GM21528 (cell line): Measurements from ENCODE around the gene TTLL11.

Experiments used
- ATAC-seq: cut with Tn5 transposase; IDR thresholded peaks from one replicate; pipeline ENCODE4 v1.9.1; 2021; ENCODE audit warnings: mild to moderate bottlenecking, moderate library complexity; ENCODE audit not compliant: unreplicated experiment, low FRiP score

TTLL11 gene

DNA sequence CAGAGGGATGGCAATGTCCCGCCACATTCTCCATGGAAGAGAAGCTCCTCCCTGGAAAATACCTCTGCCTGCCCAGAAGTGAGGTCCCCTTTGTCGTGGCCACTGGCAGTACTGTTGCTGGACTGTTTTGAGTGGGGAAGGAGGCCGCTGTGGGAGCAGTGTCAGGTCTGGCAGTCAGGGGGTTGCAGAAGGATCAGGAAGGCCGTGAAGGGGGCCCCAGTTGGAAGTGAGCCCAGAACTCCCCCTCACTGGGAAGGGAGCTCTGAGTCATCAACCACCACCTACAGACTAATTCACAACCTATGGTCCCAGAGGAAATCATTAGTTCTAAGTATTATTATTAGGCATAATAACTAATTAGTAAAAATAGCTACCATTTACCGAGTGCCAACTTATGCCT is 200.4 kb downstream of the TTLL11 start:
- ATAC-seq, result no peak

DNA sequence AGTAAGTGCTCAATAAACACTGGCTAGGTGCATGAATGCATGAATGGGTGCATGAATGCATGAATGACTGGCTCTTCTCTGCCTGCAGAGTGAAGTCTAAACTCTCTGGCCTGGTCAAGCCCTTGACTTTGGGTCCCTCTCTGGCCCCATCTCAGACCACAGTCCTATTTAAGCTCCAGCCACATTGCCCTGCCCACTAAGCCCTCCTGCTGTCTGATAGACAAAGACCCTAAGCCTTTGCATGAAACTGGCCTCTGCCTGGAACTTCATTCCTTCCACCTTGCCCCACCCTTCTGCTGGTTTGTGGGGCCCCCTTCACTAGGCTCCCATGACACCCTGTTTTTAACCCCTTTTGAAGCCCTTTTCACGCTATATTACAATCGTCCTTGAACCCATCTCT is 202.4 kb downstream of the TTLL11 start:
- ATAC-seq, result no peak

DNA sequence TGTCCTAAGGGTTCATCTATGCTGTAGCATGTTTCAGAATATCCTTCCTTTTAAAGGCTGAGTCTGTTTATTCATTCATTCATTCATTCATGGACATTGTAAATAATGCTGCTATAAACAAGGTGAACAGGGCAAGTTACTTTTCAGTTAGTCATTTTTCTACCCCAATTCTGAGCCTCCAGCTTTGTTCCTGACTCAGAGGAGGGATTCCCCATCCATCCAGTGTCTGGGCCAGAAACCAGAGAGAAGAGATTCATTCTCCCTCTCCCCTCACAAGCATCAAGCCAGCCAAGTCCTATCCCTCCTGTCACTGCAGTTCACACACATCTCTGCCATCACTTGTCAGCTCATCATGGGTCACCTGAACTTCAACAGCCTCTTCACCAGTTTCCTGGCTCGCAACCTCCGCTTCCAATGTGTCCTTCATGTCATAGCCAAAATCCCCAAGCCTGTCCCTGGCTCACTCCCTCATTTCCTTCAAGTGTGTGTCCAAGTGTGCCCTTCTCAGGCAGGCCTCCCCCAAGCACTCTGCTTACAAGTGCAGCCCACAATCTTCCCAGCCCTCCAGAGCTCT is 203.0 kb downstream of the TTLL11 start:
- ATAC-seq, result no peak

DNA sequence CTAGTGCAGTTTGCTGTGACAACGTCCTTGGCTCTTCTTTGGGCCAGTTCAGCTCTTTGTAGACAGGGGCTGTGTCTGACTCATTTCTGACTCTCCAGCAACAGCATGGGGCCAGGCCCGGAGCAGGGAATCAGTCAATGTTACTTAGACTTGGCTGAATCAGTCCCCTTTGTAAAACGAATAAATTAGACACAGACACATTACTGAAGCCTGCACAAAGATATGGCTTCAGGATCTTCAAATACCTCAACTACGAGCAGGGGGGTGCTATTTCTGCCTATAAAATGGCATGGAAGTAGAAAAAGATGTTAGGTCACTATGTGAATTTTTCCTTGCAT is 204.7 kb downstream of the TTLL11 start:
- no peak for ATAC-seq

DNA sequence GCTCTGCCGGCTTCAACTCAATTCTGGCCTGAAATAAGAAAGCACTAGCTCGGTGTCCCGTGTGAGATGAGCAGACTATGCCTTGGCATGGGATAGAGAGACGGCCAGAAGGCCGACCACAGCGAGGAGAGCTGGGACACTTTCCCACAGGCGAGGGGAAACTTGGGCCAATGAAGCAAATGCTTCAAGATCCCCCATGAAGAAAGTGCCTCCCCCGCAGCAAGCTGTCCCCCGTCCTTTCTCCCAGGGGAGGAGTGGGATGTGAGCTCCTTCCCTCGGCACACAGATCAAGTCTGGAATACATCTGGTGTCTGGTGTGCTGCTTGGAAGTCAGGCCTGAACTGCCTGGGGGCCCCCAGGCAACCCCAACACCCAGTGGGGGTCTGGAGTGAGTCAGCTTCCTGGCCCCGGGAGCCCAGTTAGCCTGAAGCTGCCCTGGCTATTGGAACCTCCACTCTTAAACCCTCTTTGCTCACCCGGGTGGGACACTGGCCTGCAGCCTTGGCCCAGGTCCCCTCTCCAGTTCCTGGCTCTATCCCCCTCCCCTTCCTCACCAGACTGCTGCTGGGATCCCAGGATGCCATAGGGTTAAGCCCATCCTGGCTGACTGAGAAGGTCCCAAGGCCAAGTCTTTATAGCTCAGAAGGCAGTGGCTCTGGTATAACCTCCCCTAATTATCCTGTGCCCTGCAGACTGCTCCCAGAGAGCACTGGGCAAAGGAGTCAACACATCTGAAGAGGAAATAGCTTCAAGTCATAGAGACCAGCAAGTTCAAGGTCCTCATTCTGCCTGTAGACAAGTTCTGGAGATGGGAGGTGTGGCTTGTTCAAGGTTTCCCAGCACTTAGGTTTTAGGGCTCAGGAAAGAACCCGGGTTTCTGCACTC is 205.3 kb downstream of the TTLL11 start:
- no peak for ATAC-seq

DNA sequence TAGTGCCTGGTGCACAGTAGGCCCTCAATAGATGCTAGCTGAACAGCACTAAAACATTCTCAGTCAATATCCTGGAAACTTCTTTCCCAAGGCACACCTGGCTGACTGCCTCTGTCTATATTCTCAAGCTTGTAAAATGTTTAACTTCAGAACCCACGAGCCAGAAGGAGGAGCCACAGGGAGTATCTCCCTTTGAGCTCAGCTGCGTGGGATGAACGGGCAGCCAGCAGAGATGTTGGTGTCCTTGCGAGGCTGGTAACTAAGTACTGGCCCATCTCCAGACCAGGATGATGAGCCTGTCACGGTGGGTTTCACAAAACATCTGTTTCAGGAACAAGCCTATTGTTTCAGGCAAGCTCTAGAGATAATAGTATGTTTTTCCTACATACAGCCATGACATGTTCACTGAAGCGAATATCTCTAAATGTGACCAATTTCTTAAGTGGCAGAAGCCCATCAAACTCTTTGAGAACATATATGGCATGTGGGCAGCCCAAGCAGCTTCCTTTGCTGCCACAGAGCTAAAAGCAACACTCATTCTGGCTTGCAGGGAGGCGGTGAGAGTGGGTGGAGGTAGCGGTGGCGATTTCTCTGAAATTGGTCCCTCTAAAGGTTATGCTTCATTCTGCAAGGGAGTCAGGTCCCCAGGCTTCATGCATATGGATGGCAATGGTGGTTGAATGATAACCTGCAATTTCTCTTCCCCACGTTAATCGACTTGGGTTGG is 206.2 kb downstream of the TTLL11 start:
- ATAC-seq, result no peak

DNA sequence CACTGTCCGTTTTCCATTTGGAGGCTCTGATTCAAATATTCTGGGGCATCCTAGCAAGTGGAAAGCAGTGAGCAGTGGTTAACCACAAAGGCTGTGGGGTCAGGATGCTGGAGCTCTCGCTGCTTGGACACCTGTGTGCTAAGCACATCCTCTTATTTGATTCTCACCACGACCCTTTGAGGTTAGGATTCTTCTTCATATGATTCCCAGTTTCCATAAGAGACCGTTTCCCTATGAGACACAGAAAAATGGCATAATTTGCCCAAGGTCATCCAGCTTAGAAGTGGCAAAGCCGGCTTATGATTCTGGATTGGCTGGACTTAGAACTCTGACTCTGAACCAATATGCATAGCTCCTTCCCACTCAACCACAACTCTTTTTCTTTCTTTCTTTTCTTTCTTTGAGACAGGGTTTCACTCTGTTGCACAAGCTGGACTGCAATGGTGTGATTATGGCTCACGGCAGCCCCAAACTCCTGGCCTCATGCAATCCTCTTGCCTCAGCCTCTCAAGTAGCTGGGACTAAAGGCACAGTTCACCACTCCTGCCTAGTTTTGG is 207.7 kb downstream of the TTLL11 start:
- ATAC-seq, result no peak

DNA sequence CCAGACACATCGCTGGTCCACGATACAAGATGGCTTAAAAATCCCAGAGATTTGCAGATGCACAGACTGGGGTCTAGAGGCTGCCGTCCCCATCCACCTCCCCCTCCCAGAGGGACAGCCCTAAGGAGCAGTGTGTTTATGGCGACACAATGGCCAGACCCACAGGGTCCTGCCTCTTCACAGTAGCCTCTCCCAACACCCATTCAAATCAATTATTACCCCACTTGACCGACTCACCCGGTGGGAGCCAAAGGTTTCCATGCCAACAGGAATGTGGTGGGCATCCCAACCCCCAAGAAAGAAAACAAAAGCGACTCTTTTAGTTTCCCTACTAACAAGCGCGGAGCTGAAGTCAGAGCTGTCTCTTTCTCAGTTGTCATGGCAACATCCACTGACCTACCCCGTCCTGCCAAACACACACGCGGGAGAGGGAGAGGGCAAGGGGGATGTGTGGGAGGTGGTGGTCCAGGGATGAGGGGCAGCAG is 209.0 kb downstream of the TTLL11 start:
- no peak for ATAC-seq

DNA sequence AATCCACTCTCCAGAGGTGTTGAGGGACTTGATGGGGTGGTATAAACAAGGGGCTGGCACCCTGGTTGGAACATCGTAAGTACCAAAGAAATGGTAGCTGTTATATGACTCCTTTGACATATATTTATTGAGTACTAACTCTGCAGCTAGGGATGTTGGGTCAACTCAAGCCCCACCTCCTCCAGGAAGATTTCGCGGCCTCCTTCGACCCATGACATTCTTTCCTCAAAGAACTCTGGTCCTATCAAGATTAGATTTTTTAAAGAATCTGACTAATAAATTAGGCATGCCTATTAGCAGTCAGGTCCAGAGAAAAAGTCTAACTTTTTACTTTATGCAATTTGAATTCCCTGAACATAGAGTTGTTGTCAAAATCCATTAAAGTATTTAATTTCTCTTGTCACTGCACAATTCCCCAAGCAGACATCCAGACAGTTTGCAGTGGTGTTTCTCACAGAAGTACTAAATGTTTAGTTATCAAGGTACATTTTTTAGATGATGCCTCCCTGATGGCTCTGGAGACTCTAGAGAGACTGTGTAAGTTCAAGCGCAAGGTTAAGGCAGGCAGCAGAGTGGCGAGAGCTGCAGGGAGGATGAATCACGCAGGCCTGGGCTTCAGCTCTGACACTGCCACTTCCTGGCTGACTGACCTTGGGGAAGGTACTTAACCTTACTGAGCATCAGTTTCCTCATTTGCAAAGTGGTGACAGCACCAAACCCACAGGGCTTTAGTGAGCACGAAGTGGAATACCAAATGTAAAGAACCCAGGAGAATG is 209.6 kb downstream of the TTLL11 start:
- no peak for ATAC-seq

DNA sequence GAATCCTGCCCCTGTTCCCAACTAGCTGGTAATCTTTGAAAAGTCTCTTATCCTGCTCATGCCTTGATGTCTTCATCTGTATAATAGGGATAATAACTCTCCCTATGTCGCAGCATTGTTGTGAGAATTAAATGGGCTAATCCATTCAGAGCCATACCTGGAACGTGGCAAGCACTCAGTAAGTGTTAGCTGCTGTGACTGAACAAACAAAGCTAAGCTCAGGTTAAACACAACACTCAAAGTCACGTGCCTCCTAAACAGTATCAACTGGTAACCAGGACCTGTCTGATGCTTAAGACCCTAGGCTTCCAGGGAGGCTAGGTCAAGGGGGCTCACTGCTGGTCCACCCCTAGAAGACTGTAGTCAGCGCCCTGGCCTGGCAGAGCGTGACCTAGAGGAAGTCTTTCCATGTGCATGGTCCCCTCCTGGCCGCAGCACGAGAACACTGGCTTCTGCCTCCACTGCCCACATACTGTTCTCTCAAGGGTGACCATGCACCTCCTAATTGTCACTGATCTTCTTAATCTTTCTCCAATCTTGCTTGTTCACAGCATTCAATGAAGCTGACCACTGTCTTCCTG is 211.1 kb downstream of the TTLL11 start:
- no peak for ATAC-seq

DNA sequence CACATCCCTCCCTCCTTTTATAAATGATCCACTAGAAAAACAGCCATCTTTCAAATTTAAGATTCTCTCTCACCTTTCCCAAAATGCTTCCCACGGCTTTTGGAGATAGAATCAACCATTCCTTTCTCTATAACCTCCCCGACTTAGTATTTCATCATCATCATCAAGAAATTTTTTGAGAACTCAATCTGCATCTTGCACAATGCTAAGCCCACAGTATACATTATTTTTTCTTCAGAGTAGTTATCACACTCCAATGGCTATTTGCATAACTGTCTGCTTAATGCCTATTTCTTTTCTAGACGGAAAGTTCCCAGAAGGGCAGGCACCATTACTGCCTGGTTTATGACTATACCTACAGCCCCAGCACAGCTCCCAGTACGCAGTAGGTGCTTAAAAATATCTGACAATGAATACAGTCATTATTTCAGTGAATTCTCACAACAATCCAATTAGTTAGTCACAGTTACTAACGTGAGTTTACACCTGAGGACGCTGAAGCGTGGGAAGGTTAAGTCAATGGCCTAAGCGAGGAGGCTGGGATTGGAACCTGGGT is 212.7 kb downstream of the TTLL11 start:
- no peak for ATAC-seq

DNA sequence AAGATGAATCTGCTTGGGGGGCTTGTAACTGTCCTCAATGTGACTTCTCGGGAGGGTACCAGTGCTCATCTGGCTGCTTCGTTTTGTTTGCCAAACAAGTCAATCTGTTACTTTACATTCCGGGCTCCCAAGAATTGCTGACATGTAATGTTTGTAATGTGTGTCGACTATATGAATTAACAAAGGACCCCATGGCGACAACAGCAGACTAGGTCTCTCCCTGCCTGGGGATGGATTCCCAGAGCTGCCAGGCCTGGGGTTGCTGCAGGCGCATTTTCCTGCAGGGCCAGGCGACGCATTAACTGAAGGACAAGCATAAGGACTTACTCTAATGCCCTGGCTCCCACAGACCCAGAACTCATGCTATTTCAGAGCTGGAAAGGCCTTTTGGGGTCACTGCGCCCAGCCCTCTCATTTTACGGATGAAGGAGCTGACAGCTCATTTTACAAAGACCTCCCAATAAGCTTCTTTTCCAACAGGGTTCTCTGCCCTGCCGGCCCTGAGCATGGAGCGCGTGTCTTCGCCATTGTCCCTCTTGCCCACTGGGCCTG is 214.8 kb downstream of the TTLL11 start:
- ATAC-seq, result no peak

DNA sequence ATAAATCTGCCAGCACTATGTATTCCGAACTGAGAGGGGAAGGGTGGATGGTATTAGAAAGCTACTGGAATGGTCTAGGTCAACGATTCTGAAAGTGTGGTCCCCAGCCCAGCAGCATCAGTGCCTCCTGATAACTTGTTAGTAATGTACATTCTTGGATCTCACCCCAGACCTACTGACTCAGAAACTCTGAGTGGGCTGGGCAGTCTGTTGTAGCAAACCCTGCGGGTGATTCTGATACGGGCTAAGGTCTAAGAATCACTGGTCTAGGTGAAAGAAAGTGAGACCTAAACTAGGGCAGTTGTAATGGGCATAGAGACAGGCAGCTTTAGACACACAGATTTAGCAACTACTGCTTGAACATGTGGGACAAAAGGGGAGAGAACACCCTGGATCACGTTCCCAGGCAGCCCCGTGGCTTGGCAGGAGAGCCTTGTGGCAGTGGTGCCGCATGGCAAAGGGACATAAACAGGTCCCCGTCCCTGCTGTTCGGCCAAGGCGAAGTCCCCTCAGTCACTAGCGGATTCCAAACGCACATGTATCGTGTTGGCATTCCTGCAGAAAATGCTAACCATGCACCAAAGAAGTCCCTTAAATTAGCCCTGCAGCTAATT is 216.3 kb downstream of the TTLL11 start:
- no peak for ATAC-seq

DNA sequence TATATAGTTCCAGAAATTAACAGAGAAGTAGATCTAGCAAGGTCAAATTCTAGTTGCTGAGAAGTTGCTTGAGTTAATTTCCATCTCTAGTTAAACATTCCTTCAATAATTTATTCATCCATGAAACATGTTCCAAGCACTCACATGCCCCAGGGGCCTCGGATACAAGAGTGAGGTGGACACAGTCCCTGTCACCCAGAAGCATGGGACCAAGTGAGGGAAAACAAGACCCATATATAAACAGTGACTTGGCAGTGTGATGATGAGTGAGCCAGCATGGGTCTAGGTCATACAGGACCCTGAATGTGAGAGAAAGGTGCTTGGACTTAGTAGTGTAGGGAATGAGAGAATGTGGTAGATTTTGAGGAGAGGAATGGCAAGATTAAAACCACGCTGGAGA is 216.9 kb downstream of the TTLL11 start:
- no peak for ATAC-seq

DNA sequence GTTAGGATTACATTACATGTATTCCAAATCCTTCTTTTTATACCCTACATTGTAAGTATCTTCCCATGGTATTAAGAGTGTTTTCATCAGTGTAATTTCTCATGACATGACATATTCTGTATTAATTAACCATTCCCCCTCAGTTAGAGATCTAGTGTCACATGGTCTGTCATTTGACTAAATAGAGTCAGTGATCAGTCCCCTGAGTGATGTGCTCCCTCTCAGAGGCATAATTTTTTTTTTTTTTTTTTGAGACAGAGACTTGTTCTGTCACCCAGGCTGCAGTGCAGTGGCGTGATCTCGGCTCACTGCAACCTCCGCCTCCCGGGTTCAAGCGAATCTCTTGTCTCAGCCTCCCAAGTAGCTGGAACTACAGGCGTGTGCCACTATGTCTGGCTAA is 218.6 kb downstream of the TTLL11 start:
- no peak for ATAC-seq

DNA sequence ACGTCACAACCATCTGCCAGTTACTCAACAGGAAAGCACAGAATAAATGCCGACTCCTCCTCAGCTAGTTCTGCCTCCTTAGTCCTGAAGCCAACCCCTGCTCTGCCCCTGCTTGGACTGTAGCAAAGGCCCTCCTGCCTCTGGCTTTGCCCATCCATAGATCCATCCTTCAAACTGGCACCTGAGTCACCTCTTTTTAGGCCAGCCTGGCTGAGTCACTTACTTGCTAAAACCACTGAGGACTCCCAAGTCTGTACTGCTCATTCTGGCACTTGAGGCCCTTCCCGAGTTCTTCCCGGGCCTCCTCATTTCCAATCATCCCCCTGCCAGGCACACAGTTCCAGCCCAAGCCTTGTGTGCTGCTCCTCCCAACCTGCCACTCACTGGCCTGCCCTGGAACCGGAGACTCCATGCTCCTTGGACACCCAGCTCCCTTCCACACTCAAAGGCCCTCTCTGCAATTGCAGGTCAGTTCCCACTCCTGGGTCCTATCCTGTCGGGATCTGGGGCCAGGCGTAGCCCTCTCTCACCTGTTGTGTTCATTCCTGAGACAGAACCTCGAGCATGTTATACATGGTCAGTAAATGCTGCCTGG is 221.6 kb downstream of the TTLL11 start:
- ATAC-seq, result no peak

DNA sequence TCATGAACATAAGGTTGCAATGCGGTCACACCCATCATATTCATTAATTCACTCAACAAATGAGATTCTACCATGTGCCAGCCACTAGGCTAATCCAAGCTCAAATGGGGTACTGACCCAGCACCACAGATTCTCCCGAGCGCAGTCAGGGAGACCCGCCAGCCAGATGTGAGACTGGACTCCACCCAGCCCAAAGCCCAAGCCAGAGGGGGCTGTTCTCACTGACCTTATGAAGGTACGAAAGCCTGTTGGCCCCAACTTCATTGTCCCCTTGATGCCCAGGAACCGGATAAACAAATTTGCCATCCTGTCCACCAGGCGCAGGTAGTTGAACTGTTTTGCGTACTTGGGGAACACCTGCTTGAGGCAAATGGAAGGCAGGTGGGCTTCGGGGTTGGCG is 222.8 kb downstream of the TTLL11 start:
- ATAC-seq, result no peak

DNA sequence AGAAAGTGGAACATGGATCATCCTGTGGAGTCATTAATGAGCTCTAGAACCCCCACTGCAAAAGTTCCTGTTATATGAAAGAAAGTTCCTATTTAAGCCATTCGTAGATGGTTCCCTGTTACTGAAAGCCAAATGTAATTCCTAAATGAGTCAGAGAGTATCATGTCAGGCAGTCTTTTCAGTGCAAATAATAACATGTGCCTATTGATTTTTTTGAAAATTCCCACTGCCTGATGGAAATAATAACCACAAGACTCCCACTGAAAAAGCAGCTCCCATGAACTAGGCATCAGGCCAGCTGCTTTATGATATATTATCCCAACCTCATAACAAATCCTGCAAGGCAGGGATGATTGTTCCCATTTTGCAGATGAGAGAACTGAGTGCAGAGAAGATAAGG is 224.5 kb downstream of the TTLL11 start:
- ATAC-seq, result no peak

DNA sequence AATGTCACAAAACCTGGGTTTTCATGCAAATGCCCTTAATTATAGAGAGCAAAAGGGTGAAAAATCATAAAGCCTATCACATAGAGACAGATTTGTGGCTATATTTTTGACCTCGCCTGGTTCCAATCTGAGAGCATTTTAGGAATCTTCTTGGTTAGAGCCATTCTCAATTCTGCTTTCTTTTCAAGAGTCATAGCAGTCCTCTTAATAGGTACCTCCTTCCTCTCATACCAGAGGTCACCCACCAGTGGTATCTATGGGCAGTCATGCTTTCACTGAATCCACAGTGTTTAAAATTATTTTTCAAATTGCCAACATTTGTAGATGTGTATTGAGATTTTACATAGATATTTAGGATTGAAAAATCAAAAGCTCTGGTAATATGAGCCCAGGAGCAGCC is 226.2 kb downstream of the TTLL11 start:
- no peak for ATAC-seq
